Gastrocnemius medialis (tissue), 4 donors: ENCODE data around the gene MDFIC2.

Experiments used
- CTCF ChIP-seq, 5 experiments: fragments of 450-650 bp in 3 of 5; fragments of 200-600 bp in 2 of 5; sonication (generic) in 2 of 5; IDR thresholded peaks in 4 of 5; conservative IDR thresholded peaks in 1 of 5; 1 replicate in 4 of 5; 2 replicates in 1 of 5; pipeline ENCODE4 v1.5.1; 2016 to 2019; ENCODE audit warnings: antibody characterized with exemption in 5 of 5, mild to moderate bottlenecking in 3 of 5, moderate library complexity in 3 of 5
- POLR2A ChIP-seq, 2 donors: fragments of 450-650 bp; IDR thresholded peaks; one replicate each; pipeline ENCODE4 v1.6.1; 2017; ENCODE audit warnings: antibody characterized with exemption in 2 of 2, mild to moderate bottlenecking in 2 of 2, moderate library complexity in 2 of 2

GRCh38 chr3:70312336-70312735 is at the start of gene MDFIC2:
- TF ChIP-seq POLR2A (IDR thresholded peaks at IDR 0.05) (no peak), CTCF (IDR thresholded peaks at IDR 0.05 in 4 of 5, conservative IDR thresholded peaks at IDR 0.05 in 1 of 5) (no peak)
